Activated naive CD4-positive, alpha-beta T cell treated with anti-CD3 and anti-CD28 coated beads for 36 hours (primary cell): ENCODE results near the gene WDR48. TPM values are rescaled to one million over a fixed set of nuclear protein-coding genes. Genes with fewer than 3 reads are reported as not detected.
A peak's percentile ranks its signal among the peaks of the same experiment; 100 is the strongest.

Experiments
- CTCF ChIA-PET: fragments of 350-600 bp; sonication (Branson Sonifier 250); formaldehyde crosslinking; loops from one replicate; lab custom pipeline; 2021; ENCODE audit warnings: antibody characterized with exemption; lab: Charles Lee
- DNase-seq: peaks from one replicate; pipeline ENCODE4 v3.0.0-alpha.2; 2020
- H3K27ac Mint-ChIP-seq: one replicate; pipeline ENCODE4 v1.8.0; 2021; ENCODE audit warnings: mild to moderate bottlenecking, mixed read lengths
- H3K27me3 Mint-ChIP-seq: one replicate; pipeline ENCODE4 v1.8.0; 2021; ENCODE audit warnings: low read depth, mixed read lengths
- H3K36me3 Mint-ChIP-seq: one replicate; pipeline ENCODE4 v1.8.0; 2021; ENCODE audit warnings: low read depth, mixed read lengths
- H3K4me1 Mint-ChIP-seq: one replicate; pipeline ENCODE4 v1.8.0; 2021; ENCODE audit warnings: low read depth, mixed read lengths
- H3K4me3 Mint-ChIP-seq: one replicate; pipeline ENCODE4 v1.8.0; 2021; ENCODE audit warnings: mild to moderate bottlenecking, moderate library complexity, mixed read lengths
- H3K9me3 Mint-ChIP-seq: one replicate; pipeline ENCODE4 v1.8.0; 2021; ENCODE audit warnings: mixed read lengths
- intact Hi-C: fragments of 100-400 bp; cut with micrococcal nuclease; formaldehyde crosslinking; loops from one replicate; pipeline ENCODE4 v1.15.1; 2023
- total RNA-seq, 2 experiments: library from RNA; stranded (reverse); gene quantifications; one replicate each; pipeline ENCODE4 v1.2.3, GENCODE V29; 2021

Gene WDR48
- total RNA-seq, 2 experiments from 2014 or later: 32.3 to 32.9 TPM

- Mint-ChIP-seq H3K36me3 (peaks cover 14% of the 10 kb centered on the region), H3K4me3 (no peak overlapping the region), H3K27ac (no peak overlapping the region), H3K27me3 (no peaks in the 10 kb centered on the region), H3K4me1 (peaks cover 3% of the 10 kb centered on the region), H3K9me3 (no peaks in the 10 kb centered on the region)
- intact Hi-C loops: no loop called here
- CTCF ChIA-PET: interaction anchor here (0.6 to 1.7 kb wide), 3 partner anchors 10 to 192 kb away, joined by 3 to 5 read pairs (median 4); no protein-coding TSS in a partner anchor
- DNase-seq: no peak
Measured at GRCh38 chr3:39096775-39097174, 45.0 kb downstream of the WDR48 start.

GRCh38 chr3:39097716-39098472 is 46.1 kb downstream of the WDR48 start:
- Mint-ChIP-seq H3K9me3 (no peaks in the 10 kb centered on the region), H3K4me1 (peaks cover 7% of the 10 kb centered on the region), H3K4me3 (no peak overlapping the region), H3K36me3 (peaks cover 10% of the 10 kb centered on the region), H3K27ac (no peak overlapping the region), H3K27me3 (no peaks in the 10 kb centered on the region)
- CTCF ChIA-PET: interaction anchor here (1.2 to 1.7 kb wide), 2 partner anchors 92 to 191 kb away, joined by 4 to 5 read pairs; no protein-coding TSS in a partner anchor
- no peak for DNase-seq
- intact Hi-C loops: no loop called here

- DNase-seq: no peak
- Mint-ChIP-seq H3K4me1 (peaks cover 11% of the 10 kb centered on the region), H3K36me3 (peaks cover 10% of the 10 kb centered on the region)
Measured at GRCh38 chr3:39098473-39099000, 46.7 kb downstream of the WDR48 start.

GRCh38 chr3:39099242-39099641 is 47.4 kb downstream of the WDR48 start:
- no peak for DNase-seq
- Mint-ChIP-seq H3K27me3 (no peaks in the 10 kb centered on the region), H3K4me1 (peaks cover 14% of the 10 kb centered on the region), H3K36me3 (peaks cover 6% of the 10 kb centered on the region), H3K27ac (no peak overlapping the region), H3K9me3 (no peaks in the 10 kb centered on the region), H3K4me3 (no peak overlapping the region)
- CTCF ChIA-PET: no interaction called here
- intact Hi-C loops: no loop called here

More at GRCh38 chr3:39098473-39099000, 46.7 kb downstream of the WDR48 start:
- Mint-ChIP-seq H3K27ac (no peak overlapping the region), H3K9me3 (no peaks in the 10 kb centered on the region), H3K4me3 (no peak overlapping the region), H3K27me3 (no peaks in the 10 kb centered on the region)
- intact Hi-C loops: no loop called here
- CTCF ChIA-PET: interaction anchor here (1.7 kb wide), 1 partner anchor 92 kb away, joined by 4 read pairs; no protein-coding TSS in a partner anchor

- no peak for DNase-seq
- intact Hi-C loops: loop anchor here (2.0 kb wide), 1 partner anchor 29 kb away; no protein-coding TSS in a partner anchor
- Mint-ChIP-seq H3K4me3 (no peak overlapping the region), H3K27me3 (no peaks in the 10 kb centered on the region), H3K36me3 (peaks cover 4% of the 10 kb centered on the region), H3K4me1 (peaks cover 15% of the 10 kb centered on the region), H3K9me3 (no peaks in the 10 kb centered on the region), H3K27ac (no peak overlapping the region)
- CTCF ChIA-PET: no interaction called here
Measured at GRCh38 chr3:39099738-39100499, 48.1 kb downstream of the WDR48 start.

GRCh38 chr3:39100500-39100886 is 48.7 kb downstream of the WDR48 start:
- H3K4me1 Mint-ChIP-seq: peaks cover 21% of the 10 kb centered on the region
- DNase-seq: no peak
- H3K27me3 Mint-ChIP-seq: no peaks in the 10 kb centered on the region
- H3K36me3 Mint-ChIP-seq: peaks cover 2% of the 10 kb centered on the region
- intact Hi-C loops: loop anchor here (2.0 kb wide), 1 partner anchor 28 kb away; no protein-coding TSS in a partner anchor
- H3K27ac Mint-ChIP-seq: no peak overlapping the region
- no peak overlapping the region for H3K4me3 Mint-ChIP-seq
- H3K9me3 Mint-ChIP-seq: no peaks in the 10 kb centered on the region
- CTCF ChIA-PET: interaction anchor here (1.0 to 9.6 kb wide), 2 partner anchors 111 to 190 kb away, joined by 3 to 111 read pairs; no protein-coding TSS in a partner anchor

- Mint-ChIP-seq H3K4me1 (peaks cover 28% of the 10 kb centered on the region), H3K9me3 (no peaks in the 10 kb centered on the region), H3K36me3 (peaks cover 2% of the 10 kb centered on the region), H3K27me3 (no peaks in the 10 kb centered on the region), H3K27ac (no peak overlapping the region), H3K4me3 (no peak overlapping the region)
- CTCF ChIA-PET: interaction anchor here (0.6 to 9.6 kb wide), 3 partner anchors 95 to 189 kb away, joined by 3 to 111 read pairs (median 3); no protein-coding TSS in a partner anchor
- DNase-seq: peak; percentile 63
- intact Hi-C loops: loop anchor here (1.0 to 2.0 kb wide), 3 partner anchors 28 to 187 kb away; no protein-coding TSS in a partner anchor
Measured at GRCh38 chr3:39101022-39101689, 49.3 kb downstream of the WDR48 start.

- Mint-ChIP-seq H3K9me3 (no peaks in the 10 kb centered on the region), H3K4me1 (peaks cover 37% of the 10 kb centered on the region), H3K27ac (peak overlapping the region; percentile 41), H3K4me3 (no peak overlapping the region), H3K36me3 (peaks cover 2% of the 10 kb centered on the region), H3K27me3 (no peaks in the 10 kb centered on the region)
- no peak for DNase-seq
- intact Hi-C loops: no loop called here
- CTCF ChIA-PET: interaction anchor here (9.6 kb wide), 1 partner anchor 187 kb away, joined by 111 read pairs; no protein-coding TSS in a partner anchor
Measured at GRCh38 chr3:39102504-39103323, 50.9 kb downstream of the WDR48 start.

- no peaks in the 10 kb centered on the region for H3K9me3 Mint-ChIP-seq
- no peak for DNase-seq
- H3K4me1 Mint-ChIP-seq: peaks cover 43% of the 10 kb centered on the region
- intact Hi-C loops: no loop called here
- no peaks in the 10 kb centered on the region for H3K27me3 Mint-ChIP-seq
- peaks cover 2% of the 10 kb centered on the region for H3K36me3 Mint-ChIP-seq
- peak overlapping the region; percentile 25 for H3K27ac Mint-ChIP-seq
- H3K4me3 Mint-ChIP-seq: no peak overlapping the region
- CTCF ChIA-PET: interaction anchor here (9.6 kb wide), 1 partner anchor 187 kb away, joined by 111 read pairs; no protein-coding TSS in a partner anchor
Measured at GRCh38 chr3:39103324-39103693, 51.5 kb downstream of the WDR48 start.

- CTCF ChIA-PET: interaction anchor here (9.6 kb wide), 1 partner anchor 186 kb away, joined by 111 read pairs; no protein-coding TSS in a partner anchor
- DNase-seq: no peak
- Mint-ChIP-seq H3K9me3 (no peaks in the 10 kb centered on the region), H3K27ac (no peak overlapping the region), H3K36me3 (peaks cover 2% of the 10 kb centered on the region), H3K4me1 (peaks cover 48% of the 10 kb centered on the region), H3K27me3 (no peaks in the 10 kb centered on the region), H3K4me3 (no peak overlapping the region)
- intact Hi-C loops: no loop called here
Measured at GRCh38 chr3:39103791-39104552, 52.2 kb downstream of the WDR48 start.
